Measurements from ENCODE around the gene HNF4A. TPM values are rescaled to one million over a fixed set of nuclear protein-coding genes. Genes with fewer than 3 reads are reported as not detected.

The HNF4A gene
- total RNA-seq, 2 donors from 2014 or later, result 56.3 to 58.0 TPM

GRCh38 chr20:44475694-44476560, 120.4 kb downstream of the HNF4A start, which contains the start of gene TTPAL:
TTPAL (plus strand) TSS chr20:44475874; CDS start chr20:44480000, 4,126 bp downstream.
- H3K27me3 Mint-ChIP-seq (ENCODE audit: insufficient read depth), result peaks cover 2% of the 10 kb centered on the region
- peak within 1 kb of the TSS; percentile 91 for H3K4me3 Mint-ChIP-seq
- Histone ChIP-seq H3K9ac (ENCODE audit: extremely low read depth, low read length, poor library complexity, severe bottlenecking) (peak within 1 kb of the TSS; percentile 68), H3K4me1 (ENCODE audit: control insufficient read depth, insufficient read depth, low read length) (peaks cover 10% of the 10 kb centered on the region), H3K4me3 (ENCODE audit: low read length) (peak within 1 kb of the TSS; percentile 86), H3K27me3 (ENCODE audit: control insufficient read depth, insufficient read depth, low read length, poor library complexity, severe bottlenecking) (no peaks in the 10 kb centered on the region), H3K36me3 (ENCODE audit: control insufficient read depth, insufficient read depth, low read length) (peaks cover 11% of the 10 kb centered on the region), H3K9me3 (ENCODE audit: control insufficient read depth, low read length) (no peaks in the 10 kb centered on the region), H3K27ac (ENCODE audit: low read depth, low read length) (peak within 1 kb of the TSS; percentile 47)
- peak; percentile 96 for DNase-seq
- 3 to 4% methylated on average over 47 to 55 of the region's 55 CpGs for WGBS, 2 experiments (ENCODE audit: insufficient coverage in 1 of 2, insufficient read length in 1 of 2)
- no peaks in the 10 kb centered on the region for H3K9me3 Mint-ChIP-seq
- peak within 1 kb of the TSS; percentile 93 for H3K27ac Mint-ChIP-seq
- peak; percentile 32 for TF ChIP-seq CTCF (conservative IDR thresholded peaks at IDR 0.05)
- H3K4me1 Mint-ChIP-seq, result peaks cover 13% of the 10 kb centered on the region
- peaks cover 9% of the 10 kb centered on the region for H3K36me3 Mint-ChIP-seq (ENCODE audit: low read depth)

DNA sequence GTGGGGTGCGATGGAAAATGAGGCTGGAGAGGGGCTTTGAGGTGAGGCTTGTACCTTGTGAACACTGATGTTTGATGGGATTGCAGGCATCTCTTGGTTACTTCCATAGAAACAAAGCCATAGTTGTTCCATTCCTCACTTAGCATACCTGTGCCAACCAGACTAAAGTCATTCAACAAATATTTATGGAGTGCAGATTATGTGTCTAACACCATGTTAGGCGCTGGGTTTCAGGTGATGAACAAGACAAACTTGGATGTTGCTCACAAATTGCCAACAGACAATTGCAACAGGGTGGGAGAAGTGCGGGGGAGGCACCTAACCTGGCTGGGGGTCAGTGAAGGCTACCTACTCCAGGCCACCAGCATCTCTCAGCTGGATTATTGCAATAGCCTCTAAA, 121.7 kb downstream of the HNF4A start:
- Histone ChIP-seq H3K9me3 (ENCODE audit: control insufficient read depth, low read length) (no peaks in the 10 kb centered on the region), H3K4me3 (ENCODE audit: low read length) (peak overlapping the region; percentile 86), H3K27ac (ENCODE audit: low read depth, low read length) (no peak overlapping the region), H3K4me1 (ENCODE audit: control insufficient read depth, insufficient read depth, low read length) (peaks cover 5% of the 10 kb centered on the region), H3K9ac (ENCODE audit: extremely low read depth, low read length, poor library complexity, severe bottlenecking) (no peak overlapping the region), H3K36me3 (ENCODE audit: control insufficient read depth, insufficient read depth, low read length) (peaks cover 23% of the 10 kb centered on the region), H3K27me3 (ENCODE audit: control insufficient read depth, insufficient read depth, low read length, poor library complexity, severe bottlenecking) (no peaks in the 10 kb centered on the region)
- Mint-ChIP-seq H3K36me3 (ENCODE audit: low read depth) (peaks cover 20% of the 10 kb centered on the region), H3K9me3 (no peaks in the 10 kb centered on the region), H3K27me3 (ENCODE audit: insufficient read depth) (peaks cover 2% of the 10 kb centered on the region), H3K27ac (no peak overlapping the region), H3K4me1 (peaks cover 13% of the 10 kb centered on the region), H3K4me3 (peak overlapping the region; percentile 91)
- DNase-seq, result no peak
- WGBS, 2 experiments (ENCODE audit: insufficient coverage in 1 of 2, insufficient read length in 1 of 2), result 98 to 100% methylated on average over 1 to 3 of the region's 3 CpGs
- TF ChIP-seq CTCF (conservative IDR thresholded peaks at IDR 0.05), result no peak

- H3K9ac ChIP-seq (ENCODE audit: extremely low read depth, low read length, poor library complexity, severe bottlenecking), result no peak overlapping the region
- peaks cover 13% of the 10 kb centered on the region for H3K4me1 Mint-ChIP-seq
- H3K9me3 Mint-ChIP-seq, result no peaks in the 10 kb centered on the region
- H3K4me3 Mint-ChIP-seq, result no peak overlapping the region
- no peak overlapping the region for H3K4me3 ChIP-seq (ENCODE audit: low read length)
- DNase-seq, result no peak
- WGBS, 2 experiments (ENCODE audit: insufficient coverage in 1 of 2, insufficient read length in 1 of 2), result 90 to 97% methylated on average over 2 to 6 of the region's 6 CpGs
- peaks cover 29% of the 10 kb centered on the region for H3K36me3 ChIP-seq (ENCODE audit: control insufficient read depth, insufficient read depth, low read length)
- H3K4me1 ChIP-seq (ENCODE audit: control insufficient read depth, insufficient read depth, low read length), result peaks cover 5% of the 10 kb centered on the region
- no peaks in the 10 kb centered on the region for H3K27me3 ChIP-seq (ENCODE audit: control insufficient read depth, insufficient read depth, low read length, poor library complexity, severe bottlenecking)
- H3K27ac ChIP-seq (ENCODE audit: low read depth, low read length), result peak overlapping the region; percentile 47
- no peak overlapping the region for H3K27ac Mint-ChIP-seq
- peaks cover 2% of the 10 kb centered on the region for H3K27me3 Mint-ChIP-seq (ENCODE audit: insufficient read depth)
- H3K36me3 Mint-ChIP-seq (ENCODE audit: low read depth), result peaks cover 25% of the 10 kb centered on the region
- TF ChIP-seq CTCF (conservative IDR thresholded peaks at IDR 0.05), result no peak
- H3K9me3 ChIP-seq (ENCODE audit: control insufficient read depth, low read length), result no peaks in the 10 kb centered on the region
These were observed 122.7 kb downstream of the HNF4A start for GRCh38 chr20:44478206-44478605.
